ENCODE data around the gene MAP2K5.

DNA sequence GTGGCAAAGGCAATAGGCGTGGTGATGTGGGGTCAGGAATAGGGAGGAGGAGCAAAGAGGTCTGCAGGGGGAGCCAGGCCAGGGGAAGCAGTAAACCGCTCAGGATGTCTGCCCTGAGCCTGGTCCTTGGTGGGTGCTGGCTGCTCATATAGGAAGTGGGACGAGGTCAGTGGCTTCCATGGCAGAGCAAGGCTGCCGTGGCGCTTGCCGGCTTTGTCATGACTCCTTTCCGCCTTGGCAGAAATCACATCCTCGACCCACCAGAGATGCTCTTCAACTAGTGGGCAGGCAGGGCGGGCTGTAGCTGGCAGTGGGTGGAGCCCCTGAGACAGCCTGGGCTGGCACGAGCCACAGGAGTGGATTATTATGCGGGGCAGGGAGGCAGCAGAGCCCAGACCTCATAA is 269.7 kb downstream of the MAP2K5 start:
- no peak for TF ChIP-seq MTF1 (CRISPR knock-in tag; IDR thresholded peaks at IDR 0.05; ENCODE audit: borderline replicate concordance)
- TF ChIP-seq KHSRP (IDR thresholded peaks at IDR 0.05) = no peak
- TF ChIP-seq MAFK (IDR thresholded peaks at IDR 0.05; ENCODE audit: low read length) = no peak
- TF ChIP-seq PCBP1 (IDR thresholded peaks at IDR 0.05; ENCODE audit: low read depth, low read length, poor library complexity, severe bottlenecking) = no peak
- TF ChIP-seq HNRNPUL1 (IDR thresholded peaks at IDR 0.05; ENCODE audit: low read length) = no peak
- TF ChIP-seq, protein P1, sequence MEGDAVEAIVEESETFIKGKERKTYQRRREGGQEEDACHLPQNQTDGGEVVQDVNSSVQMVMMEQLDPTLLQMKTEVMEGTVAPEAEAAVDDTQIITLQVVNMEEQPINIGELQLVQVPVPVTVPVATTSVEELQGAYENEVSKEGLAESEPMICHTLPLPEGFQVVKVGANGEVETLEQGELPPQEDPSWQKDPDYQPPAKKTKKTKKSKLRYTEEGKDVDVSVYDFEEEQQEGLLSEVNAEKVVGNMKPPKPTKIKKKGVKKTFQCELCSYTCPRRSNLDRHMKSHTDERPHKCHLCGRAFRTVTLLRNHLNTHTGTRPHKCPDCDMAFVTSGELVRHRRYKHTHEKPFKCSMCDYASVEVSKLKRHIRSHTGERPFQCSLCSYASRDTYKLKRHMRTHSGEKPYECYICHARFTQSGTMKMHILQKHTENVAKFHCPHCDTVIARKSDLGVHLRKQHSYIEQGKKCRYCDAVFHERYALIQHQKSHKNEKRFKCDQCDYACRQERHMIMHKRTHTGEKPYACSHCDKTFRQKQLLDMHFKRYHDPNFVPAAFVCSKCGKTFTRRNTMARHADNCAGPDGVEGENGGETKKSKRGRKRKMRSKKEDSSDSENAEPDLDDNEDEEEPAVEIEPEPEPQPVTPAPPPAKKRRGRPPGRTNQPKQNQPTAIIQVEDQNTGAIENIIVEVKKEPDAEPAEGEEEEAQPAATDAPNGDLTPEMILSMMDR (IDR thresholded peaks at IDR 0.05 in 2 of 3, conservative IDR thresholded peaks at IDR 0.05 in 1 of 3; ENCODE audit: insufficient read depth in 2 of 3, low read depth in 1 of 3, low read length in 3 of 3) = no peak
- no peak for TF ChIP-seq FOXK1 (CRISPR knock-in tag; IDR thresholded peaks at IDR 0.05; ENCODE audit: borderline replicate concordance)
- TF ChIP-seq ZNF184 (CRISPR knock-in tag; IDR thresholded peaks at IDR 0.05) = no peak
- TF ChIP-seq, protein P2, sequence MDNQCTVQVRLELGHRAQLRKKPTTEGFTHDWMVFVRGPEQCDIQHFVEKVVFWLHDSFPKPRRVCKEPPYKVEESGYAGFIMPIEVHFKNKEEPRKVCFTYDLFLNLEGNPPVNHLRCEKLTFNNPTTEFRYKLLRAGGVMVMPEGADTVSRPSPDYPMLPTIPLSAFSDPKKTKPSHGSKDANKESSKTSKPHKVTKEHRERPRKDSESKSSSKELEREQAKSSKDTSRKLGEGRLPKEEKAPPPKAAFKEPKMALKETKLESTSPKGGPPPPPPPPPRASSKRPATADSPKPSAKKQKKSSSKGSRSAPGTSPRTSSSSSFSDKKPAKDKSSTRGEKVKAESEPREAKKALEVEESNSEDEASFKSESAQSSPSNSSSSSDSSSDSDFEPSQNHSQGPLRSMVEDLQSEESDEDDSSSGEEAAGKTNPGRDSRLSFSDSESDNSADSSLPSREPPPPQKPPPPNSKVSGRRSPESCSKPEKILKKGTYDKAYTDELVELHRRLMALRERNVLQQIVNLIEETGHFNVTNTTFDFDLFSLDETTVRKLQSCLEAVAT (IDR thresholded peaks at IDR 0.05) = no peak
- TF ChIP-seq NFIC (IDR thresholded peaks at IDR 0.05) = no peak
- no peak for TF ChIP-seq FOXA1 (IDR thresholded peaks at IDR 0.05; ENCODE audit: borderline replicate concordance)
- TF ChIP-seq, protein P3, sequence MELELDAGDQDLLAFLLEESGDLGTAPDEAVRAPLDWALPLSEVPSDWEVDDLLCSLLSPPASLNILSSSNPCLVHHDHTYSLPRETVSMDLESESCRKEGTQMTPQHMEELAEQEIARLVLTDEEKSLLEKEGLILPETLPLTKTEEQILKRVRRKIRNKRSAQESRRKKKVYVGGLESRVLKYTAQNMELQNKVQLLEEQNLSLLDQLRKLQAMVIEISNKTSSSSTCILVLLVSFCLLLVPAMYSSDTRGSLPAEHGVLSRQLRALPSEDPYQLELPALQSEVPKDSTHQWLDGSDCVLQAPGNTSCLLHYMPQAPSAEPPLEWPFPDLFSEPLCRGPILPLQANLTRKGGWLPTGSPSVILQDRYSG (tag; conservative IDR thresholded peaks at IDR 0.05; ENCODE audit: low read depth) = no peak
